Measurements from ENCODE around the gene SPRED2.
A peak's percentile ranks its signal among the peaks of the same experiment; 100 is the strongest.

SPRED2 gene

GRCh38 chr2:65413106-65413505 is 19.3 kb downstream of the SPRED2 start:
- DNase-seq: no peak

- DNase-seq: no peak
Measured at GRCh38 chr2:65411056-65411795, 21.2 kb downstream of the SPRED2 start.

- DNase-seq: no peak
Measured at GRCh38 chr2:65409045-65409444, 23.4 kb downstream of the SPRED2 start.

GRCh38 chr2:65407240-65407639 is 25.2 kb downstream of the SPRED2 start:
- DNase-seq: no peak

GRCh38 chr2:65404988-65405697 is 27.3 kb downstream of the SPRED2 start:
- no peak for DNase-seq

- DNase-seq: no peak
Measured at GRCh38 chr2:65403529-65403915, 28.9 kb downstream of the SPRED2 start.

- no peak for DNase-seq
Measured at GRCh38 chr2:65402780-65403528, 29.4 kb downstream of the SPRED2 start.

- DNase-seq: peak; percentile 52 to 69
Measured at GRCh38 chr2:65402323-65402722, 30.1 kb downstream of the SPRED2 start.

- no peak for DNase-seq
Measured at GRCh38 chr2:65397122-65397521, 35.3 kb downstream of the SPRED2 start.

GRCh38 chr2:65396348-65397026 is 35.9 kb downstream of the SPRED2 start:
- peak in 1 of 2 experiments; percentile 46 for DNase-seq

GRCh38 chr2:65395621-65396347 is 36.6 kb downstream of the SPRED2 start:
- no peak for DNase-seq

GRCh38 chr2:65393743-65394422 is 38.5 kb downstream of the SPRED2 start:
- no peak for DNase-seq

- no peak for DNase-seq
Measured at GRCh38 chr2:65393046-65393445, 39.4 kb downstream of the SPRED2 start.

GRCh38 chr2:65392609-65393008 is 39.8 kb downstream of the SPRED2 start:
- peak in 1 of 2 experiments; percentile 9 for DNase-seq

GRCh38 chr2:65390134-65390533 is 42.3 kb downstream of the SPRED2 start:
- no peak for DNase-seq

- no peak for DNase-seq
Measured at GRCh38 chr2:65389476-65389875, 42.9 kb downstream of the SPRED2 start.

- no peak for DNase-seq
Measured at GRCh38 chr2:65388596-65389390, 43.6 kb downstream of the SPRED2 start.

- DNase-seq: no peak
Measured at GRCh38 chr2:65388051-65388531, 44.3 kb downstream of the SPRED2 start.

GRCh38 chr2:65386989-65387388 is 45.4 kb downstream of the SPRED2 start:
- DNase-seq: no peak

GRCh38 chr2:65386344-65386743 is 46.1 kb downstream of the SPRED2 start:
- DNase-seq: no peak

Measured in NCI-H524 (cell line).